Right forelimb (tissue), 1 donor: Measurements from ENCODE around the gene SENP1.

Experiments
- DNase-seq: peaks from one replicate; pipeline ENCODE4 v3.0.0-alpha.2; 2018

SENP1 gene

DNA sequence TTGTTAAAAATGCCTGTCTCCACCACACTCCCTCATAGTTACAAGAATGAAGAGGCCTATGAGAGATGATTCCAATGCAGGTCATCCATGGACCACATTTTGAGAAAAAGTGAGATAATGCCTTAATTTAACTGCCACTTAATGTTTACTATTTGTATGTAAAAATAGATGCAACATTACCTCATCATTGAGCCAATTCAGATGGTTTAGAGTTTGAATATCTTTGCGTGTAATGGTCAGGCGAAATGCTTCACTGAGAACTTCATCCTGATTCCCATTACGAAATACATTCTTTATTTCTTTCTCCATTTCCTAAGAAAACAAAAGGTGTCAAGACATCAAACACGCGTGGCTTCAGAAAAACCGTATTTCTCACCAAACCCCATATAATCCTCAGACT, 42.3 kb downstream of the SENP1 start:
- DNase-seq = no peak

DNA sequence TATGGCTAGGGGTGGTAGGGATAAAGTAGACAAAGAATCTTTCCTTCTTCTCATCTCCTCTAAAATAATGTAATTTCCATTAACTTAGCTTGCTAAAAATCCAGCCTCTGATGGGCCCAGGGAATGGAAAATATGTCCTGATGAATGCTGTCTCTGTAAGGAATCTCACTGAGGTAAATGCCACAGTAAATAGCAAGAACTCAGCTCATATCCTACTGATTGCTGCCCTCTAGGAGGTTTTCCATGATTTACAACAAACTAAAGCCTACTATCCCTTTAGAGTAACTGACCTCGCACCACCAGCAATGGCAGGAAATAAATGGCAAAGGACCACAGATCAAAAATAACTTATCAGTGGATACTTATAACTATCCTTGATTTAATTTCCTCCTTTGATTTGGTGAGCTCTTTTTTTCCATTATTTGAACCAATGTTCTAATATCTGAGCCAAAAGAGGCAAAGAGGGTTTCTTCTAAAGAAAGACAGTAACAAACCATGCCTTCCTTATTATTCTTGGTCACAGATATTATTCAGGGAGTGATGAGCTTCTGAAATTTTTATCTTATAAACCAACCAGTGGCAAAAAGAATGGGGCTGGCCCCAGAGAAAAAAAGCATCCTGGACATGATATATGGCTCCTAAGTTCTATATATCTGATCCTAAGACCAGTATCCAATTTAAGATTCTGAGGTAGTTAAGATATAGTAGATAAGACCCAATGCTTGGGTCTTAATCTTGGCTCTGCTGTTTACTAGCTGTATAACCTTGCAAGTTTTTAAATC, 43.8 kb downstream of the SENP1 start:
- DNase-seq = no peak

DNA sequence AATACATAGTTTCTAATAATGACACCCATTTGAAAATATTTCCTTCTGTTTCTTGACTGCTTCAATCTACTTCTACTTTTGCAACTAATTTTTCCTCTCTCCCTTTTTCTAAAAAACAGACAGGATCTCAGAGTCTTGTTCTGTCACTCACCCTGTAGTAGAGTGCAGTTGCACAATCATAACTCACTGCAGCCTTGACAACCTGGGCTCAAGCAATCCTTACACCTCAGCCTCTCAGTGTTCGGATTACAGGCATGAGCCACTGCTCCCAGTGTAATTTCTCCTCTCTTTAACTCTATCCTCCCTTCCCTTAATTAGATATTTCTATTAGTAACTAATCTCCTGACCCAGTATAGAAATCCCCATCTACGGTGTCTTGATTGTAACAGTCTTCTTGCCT, 45.4 kb downstream of the SENP1 start:
- no peak for DNase-seq

DNA sequence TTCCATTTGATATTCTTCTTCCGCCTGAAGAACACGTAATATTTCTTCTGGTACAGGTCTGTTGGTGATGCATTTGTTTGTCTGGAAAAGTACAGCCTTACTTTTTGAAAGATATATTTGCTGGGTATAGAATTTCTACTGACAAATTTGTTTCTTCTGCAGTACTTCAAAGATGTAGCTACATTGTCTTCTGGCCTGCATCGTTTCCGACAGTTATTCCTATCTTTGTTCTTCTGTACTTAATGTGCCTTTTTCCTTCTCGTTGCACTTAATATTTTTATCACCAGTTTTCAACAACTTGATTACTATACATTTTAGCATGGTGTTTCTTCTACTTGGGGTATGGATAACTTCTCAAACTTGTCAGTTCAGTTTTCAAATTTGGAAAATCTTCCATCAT, 47.1 kb downstream of the SENP1 start:
- no peak for DNase-seq

DNA sequence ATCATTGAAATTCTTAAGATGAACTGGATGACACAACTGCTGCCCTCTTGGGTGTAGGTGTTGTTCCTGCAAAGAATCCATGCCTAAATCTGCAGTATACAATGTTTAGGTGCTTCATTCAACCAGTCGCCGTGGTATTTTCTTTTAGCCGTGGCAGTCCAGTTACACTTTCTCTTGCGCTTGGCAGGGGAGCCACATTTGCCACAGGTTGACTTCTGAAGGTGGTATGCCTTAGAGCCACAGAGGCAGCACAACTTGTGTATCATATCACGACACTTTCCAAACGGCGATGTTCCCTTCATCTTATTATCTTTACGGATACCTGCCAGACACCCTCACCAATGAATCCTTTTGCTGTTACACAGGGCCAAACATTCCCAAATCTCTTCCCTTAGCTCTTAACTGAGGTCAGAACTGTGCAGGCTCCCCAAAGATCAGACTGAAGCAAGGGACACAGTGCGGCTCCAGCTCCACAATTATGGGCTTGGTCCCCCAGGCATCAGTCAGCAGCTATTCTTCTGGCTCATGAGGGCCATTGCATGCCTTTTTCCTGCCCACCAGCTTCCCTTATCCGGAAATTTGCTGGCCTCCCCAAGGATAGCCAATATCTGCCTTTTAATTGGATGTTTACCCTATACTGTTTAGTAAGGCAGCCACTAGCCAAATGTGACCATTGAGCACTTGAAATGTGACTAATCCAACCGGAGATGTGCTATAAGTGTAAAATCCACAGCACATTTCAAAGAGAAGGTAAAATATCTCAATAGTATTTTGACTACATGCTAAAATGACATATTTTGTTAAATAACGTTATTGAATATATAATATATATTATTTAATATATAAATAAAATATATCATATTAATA, 50.7 kb downstream of the SENP1 start:
- no peak for DNase-seq

DNA sequence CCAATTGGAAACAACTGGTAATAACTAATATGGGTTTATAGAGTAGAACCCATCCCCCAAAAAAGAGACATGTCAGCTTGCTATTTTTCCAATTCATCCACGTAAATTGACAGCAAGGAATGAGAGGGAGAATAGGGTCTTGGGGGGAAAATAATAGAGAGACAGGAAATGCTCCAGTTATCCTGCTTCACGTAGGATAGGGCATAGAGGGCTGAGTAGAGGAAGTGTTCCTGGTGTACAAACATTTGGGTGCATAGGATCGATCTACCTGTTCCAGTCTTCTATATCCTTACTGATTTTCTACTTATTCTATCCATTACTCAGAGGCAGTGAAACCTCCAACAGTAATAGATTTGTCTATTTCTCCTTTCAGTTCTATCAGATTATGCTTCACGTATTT, 52.0 kb downstream of the SENP1 start:
- no peak for DNase-seq

DNA sequence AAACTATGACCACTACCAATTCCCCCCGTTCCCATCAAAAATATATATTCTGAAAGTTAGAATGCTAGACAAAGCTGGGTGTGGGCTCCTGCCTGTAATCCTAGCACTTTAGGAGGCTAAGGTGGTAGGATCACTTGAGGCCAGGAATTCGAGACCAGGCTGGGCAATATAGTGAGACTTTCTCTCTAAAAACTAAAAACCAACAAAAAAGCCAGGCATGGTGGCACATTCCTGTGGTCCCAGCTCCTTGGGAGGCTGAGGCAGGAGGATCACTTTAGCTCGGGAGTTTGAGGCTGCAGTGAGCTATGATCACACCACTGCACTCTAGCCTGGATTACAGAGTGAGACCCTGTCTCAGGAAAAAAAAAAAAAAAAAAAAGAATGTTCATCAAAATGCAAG, 52.8 kb downstream of the SENP1 start:
- DNase-seq = no peak

DNA sequence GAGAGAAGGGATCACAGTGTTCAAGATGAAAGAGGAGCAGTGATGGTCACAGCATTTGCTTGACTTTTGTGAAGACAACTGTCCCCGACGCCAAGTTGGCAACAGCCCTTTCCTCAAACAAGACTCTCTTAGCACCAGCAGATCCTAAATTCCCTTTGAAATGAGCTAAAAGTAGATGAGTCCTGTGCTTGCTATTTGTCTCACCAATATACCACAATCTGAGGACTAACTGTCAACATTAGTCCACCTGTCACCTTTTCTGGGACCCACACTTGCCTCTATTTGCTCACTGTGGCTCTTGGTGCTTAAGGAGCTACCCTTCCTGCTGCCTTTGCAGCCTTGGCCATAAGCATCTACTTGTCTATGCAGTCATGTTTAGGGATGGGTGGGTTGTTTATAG, 54.2 kb downstream of the SENP1 start:
- DNase-seq = no peak

DNA sequence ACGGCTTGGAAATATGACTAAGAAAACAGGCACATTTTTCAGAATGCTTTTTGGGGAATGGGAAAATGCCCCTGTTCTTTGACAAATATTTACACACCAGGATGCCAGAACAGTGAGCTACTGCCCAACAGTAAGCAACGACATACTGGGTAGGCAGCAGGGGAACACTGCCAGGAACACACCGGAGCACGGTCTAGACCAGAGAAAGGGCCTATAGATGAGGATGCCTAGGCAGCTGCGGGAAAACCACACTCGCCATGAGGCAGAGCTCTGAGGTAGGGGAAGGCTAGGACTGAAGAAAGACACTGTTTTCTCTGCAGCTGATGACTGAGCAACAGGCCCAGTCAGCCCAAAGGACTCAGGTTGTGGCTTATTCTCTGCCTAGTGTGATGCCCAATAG, 55.7 kb downstream of the SENP1 start:
- DNase-seq = no peak

DNA sequence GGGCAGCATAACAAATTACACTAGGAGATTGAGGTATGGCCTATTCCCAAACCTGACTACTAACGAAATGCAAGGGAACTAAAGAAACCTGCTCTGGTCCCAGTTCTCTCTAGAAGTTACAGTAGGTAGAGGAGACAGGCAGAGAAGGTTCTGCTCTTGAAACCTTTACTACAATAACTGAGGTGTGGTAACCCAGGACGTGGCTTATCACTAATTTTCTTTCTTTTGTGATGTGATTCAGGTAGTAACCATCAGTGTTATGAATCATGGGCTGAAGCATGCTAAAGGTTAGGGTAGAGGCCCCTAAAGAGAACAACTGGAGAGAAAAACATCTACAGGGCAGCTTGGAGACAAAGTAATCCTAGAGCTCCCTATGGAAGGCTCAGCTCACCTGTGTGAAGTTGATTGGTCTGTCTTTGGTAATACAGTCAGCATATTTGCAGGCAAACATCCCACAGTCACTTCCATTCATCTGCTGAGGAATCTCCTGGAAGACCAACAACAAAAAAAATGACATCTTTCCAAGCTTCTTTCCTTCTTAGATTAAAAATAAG, 59.8 kb downstream of the SENP1 start:
- no peak for DNase-seq

DNA sequence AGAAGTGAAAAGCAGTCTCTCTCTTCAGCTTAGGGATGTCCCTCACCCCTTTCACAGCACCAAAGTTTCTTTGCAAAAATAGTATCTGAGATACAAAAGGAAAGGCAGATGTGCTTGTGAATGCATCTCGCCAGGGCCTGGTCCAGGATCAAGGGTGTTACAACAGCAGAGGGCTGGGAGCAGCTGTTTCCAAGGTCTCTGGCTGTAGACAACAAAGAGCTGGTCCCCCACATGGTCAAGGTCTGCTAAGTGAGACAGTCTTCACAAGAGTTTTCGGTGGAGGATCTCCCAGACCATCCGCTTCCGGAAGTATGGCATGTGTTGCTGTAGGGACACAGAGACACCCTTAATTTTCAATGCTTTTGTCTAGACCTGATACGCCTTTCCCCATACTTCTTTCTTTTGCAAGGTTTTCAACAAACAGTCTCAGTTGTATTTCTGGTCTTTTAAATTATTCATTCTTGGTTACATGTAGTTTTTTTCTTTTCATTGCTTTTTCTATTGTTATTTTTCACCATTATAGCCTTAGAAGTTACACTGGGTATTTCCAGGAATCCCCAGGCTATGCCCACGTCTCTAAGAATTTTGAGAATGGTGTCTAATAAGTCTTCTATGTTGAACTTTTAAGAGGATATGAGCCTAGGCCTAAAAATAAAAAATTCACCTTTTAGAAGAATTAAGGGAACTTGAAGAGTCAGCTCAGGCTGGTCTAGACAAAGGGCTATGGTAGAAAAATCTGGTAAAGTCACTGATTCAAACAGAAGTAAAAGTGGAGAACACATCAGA, 60.6 kb downstream of the SENP1 start:
- no peak for DNase-seq

DNA sequence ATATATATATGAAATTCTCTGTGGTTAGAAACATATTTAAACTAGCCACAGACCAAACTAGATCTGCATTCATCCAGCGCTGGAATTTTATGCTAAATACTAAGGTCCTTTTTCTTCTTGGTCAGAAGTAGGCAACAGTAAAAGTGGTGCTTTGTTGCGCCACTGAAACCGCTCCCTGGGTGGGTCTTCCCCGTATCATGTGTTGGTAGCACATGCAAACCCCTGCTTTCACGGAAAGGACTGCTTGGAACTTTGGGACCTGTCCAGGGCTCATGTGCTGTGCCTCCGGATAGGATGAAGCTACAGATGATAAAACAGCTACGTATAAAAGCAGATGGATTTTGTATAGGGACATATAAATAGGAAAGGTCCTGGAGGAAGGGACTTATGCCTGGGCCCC, 61.5 kb downstream of the SENP1 start:
- no peak for DNase-seq

DNA sequence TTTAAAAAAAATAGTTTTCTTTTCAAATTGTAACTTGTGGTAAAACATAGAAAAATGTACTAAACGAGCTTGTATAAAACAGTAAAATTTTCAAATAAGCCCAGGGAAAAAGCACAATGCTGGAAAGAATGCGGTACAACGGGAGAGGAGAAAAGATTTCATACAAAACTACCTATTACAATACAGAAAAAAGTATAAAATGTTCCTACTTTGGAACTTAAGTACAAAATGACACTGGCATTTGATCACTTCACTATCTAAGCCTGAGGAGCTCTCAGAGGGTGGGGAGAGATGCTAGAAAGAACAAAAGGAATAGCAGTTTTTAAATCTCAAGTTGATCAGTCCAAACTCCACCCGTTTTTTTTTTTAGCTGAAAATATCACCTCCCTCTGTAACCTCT, 62.1 kb downstream of the SENP1 start:
- DNase-seq = no peak

DNA sequence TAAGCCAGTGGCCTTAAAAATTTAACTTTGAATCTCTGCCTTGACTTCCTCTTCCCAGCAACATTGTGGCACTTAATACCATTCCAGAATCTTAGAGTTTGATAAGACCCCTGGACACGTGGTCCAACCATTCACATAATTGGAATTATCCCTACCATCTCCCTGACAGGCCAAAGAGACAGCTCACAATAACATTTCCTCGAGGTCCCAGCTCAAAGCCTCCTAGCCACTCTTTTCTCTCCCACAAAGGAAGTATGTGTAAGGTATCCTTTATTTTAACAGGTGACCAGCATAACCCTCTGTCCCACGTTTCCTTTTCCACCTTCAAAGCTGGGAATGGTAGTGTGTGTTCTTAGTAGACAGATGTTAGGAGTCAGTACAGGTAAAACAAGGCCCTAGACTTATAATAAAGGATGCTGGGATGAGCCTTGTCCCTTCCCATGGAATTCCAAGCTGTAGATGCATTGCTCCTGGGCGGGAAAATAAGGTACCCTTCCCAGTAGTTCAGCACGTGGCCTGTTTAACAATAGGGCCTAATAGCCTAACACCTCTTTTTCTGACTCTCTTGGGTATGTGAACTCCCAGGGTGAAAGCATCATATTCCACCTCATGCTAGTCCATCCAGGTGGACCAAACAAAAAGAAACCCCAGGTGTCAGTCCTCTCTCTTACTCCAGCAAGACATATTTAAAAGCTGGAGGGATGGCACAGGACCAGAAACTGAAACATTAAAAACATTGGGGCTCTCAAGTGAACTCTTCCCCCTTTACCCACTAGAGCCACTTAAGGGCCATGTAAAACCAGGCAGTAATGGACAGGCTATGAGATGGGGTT, 64.1 kb downstream of the SENP1 start:
- no peak for DNase-seq

DNA sequence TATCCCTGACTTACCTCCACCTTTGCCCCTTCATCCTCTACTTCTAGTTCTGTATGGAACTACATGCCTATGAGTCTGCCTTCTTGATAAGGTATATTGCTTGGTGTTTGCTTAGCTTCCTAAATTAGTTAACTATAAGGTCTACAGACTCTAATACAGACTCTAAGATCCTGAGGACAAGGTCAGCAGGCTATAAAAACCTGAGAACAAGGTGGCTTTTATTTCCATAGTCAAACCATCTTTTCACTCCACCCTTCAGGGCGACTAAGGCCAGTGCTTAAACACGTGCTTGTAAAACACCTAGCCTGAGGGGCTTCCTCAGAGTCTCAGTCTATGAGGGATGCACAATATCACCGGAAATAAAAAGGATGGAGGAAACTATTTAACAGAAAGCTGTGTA, 65.5 kb downstream of the SENP1 start:
- no peak for DNase-seq

DNA sequence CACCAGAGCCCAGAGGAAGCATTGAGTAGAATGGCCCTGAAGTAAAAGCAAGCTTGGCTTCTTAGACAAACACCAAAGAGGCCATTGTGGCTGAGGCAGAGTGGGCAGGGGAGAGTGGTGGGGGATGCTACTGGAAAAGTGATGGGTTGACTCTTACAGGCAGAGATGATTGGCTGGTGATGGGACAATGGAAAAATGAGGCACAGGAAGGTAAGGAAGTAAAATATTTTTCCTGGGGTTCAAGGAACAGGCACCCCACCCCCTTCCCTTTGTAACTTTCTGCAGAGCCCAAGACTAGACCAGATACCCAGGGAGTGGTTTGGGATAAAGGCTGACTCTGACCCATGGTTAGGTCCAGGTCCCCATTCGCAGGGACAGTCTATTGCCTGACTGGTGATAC, 66.7 kb downstream of the SENP1 start:
- no peak for DNase-seq

DNA sequence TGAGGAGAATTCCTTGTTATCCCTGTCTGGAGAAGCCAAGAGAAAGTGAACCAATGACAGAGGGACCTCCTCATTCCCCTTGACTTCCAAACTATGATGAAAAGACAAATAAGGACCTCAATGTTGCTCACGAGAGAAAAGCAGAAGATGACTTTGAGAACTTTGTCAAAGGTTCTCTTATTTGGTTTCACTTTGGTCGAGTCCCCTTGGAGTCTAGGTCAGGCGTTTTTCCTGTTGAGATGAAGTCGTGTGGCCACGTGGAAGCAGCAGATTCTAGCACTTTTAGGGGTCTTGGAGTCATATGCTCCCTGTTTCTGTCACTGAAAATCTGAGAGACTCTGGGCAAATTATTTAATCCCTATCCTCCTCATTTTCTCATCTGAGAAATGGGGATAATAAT, 67.8 kb downstream of the SENP1 start:
- DNase-seq = no peak

DNA sequence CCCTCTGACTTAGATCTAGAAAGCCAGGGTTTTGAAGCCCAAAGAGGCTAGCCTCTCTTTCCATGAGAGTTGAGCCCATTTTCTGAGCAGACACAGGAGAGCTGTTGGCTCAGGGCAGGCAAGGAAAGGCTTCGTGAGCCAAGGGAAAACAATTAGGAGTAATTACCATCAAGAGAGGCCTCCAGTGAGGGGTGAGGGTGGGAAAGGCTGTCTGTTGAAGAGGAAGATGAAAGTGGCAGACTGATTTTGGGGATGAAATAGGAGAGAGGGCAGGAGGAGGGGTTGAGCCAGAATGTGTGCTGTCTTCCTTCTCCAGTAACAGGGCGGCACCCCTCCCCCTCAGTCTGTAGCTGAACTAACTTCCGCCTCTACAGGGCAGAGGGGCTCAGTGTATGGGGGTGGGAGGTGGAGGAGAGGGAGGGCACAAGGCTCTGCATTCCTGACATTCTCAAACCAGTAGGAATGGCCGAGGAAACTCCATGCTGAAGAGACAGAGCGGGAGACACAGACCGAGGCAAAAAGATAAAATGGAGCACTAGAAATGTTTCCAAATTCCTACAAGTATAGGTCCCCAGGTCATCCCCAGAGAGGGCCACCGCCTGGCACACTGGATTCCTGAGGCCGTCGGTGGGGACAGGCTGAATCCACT, 68.5 kb downstream of the SENP1 start:
- DNase-seq = no peak

DNA sequence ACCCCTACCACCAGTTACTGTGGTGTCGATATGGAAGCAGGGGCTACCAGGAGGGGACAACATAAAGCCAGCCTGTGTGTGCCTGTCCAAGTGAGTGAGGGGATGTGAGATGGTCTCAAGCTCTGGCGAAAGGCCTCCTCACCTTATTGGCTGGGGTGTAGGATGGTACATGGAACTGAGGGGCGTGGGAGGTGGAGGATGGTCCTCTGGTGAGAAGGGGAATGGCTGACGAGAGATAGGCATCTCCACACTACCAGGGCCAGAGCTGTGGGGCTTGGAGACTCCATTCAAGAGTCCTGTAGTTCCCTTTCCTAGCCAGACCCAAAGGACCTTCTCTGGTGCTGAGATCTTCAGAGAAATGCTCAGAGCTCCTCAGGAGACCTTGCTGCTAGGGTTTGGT, 69.1 kb downstream of the SENP1 start:
- no peak for DNase-seq

DNA sequence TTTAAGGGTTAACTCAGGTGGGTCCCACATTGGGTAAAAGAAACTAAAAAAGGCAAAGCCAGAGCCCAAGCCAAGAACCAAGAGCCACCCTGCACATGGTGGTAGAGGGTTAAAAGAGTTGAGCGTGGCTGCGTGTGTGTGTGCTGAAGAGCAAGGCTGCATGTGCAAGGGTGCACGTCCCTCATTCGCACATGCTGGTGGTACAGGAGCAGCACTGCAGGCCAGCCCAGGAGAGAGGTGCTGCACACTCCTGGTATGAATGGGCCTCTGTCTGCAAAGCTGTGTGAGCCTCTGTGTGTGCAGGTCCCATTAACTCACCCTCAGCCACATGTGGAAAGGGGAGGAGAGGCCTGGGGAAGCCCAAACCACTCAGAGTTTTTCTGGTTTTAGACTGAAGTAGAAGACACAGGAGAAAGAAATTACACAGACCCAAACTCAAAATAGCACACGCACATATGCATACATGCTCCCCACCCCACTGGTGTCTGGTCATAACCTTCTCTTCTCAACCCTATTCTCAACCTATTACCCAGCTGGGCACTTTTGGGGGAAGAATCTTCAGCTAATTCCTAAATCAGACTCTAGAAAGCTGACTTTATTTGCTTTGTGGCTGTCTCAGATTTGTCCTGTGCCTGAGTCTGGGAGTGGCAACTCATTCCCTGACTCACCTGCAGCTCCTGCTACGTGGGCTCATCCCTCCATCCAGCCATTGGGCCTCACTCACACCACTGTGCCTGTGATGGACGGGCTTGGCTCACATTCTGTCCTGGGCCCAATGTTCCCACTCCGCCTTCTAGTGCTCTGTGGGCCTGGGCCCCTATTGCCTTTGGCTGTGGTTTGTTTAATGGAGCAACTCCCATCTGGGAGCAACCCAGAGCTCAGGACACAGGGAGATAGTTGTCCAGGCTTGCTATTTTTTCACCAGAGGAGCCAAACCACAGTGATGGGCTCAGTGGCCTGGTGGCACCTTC, 70.8 kb downstream of the SENP1 start:
- DNase-seq = no peak

DNA sequence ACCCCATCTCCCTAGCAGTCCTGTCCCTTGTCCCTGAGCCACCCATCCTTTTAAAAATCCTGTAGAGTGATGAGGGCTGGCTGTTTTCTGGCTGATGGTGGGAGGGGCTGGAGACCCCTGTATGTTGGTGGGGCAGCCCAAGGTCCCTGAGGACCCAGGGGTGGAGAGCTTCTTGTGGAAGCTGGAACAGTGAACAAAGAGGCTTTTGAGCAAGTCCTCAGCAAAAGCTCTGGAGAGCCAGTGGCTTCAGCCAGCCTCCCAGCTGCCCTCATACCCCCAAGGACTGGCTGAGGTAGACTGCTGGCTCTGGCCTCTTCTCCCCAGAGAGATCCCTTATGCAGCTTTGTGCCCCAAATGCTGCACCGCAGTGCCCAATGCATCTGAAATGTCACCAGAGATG, 72.4 kb downstream of the SENP1 start:
- no peak for DNase-seq
